ENCODE data around the gene S100A7A. TPM values are rescaled to one million over a fixed set of nuclear protein-coding genes. Genes with fewer than 3 reads are reported as not detected.

S100A7A gene
- total and polyA plus RNA-seq, 2 of the 8 experiments (the other 6 are each of a cell fraction or from before 2014, with no cell fraction given), result not detected

DNA sequence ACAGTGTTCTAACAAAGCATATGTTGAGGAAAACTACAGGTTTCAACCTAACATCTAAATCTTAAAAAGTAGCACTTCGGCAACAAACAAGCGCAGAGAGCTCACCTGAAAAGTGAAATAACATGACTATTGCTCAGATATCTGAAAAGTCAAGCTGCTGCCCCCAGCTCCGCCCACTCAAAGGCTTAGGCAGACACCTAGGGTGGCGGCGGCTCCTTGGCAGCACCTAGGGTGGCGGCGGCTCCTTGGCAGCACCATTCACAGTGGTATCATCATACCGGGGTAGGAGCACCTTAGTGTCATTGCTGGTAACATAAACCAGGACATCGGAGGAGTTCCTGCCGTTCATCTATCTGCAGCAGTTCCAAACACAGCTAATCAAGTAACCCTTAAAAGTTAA, 36.7 kb upstream of the S100A7A start (continued):
- TF ChIP-seq, protein P1, sequence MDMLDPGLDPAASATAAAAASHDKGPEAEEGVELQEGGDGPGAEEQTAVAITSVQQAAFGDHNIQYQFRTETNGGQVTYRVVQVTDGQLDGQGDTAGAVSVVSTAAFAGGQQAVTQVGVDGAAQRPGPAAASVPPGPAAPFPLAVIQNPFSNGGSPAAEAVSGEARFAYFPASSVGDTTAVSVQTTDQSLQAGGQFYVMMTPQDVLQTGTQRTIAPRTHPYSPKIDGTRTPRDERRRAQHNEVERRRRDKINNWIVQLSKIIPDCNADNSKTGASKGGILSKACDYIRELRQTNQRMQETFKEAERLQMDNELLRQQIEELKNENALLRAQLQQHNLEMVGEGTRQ (IDR thresholded peaks at IDR 0.05; ENCODE audit: low read length), result no peak
- no peak for TF ChIP-seq SP4 (IDR thresholded peaks at IDR 0.05; ENCODE audit: low read length)
- no peak for TF ChIP-seq SIRT6 (IDR thresholded peaks at IDR 0.05; ENCODE audit: low read length)
- TF ChIP-seq TCF12 (IDR thresholded peaks at IDR 0.05; ENCODE audit: low read depth, low read length), result no peak
- no peak for TF ChIP-seq ZNF274 (IDR thresholded peaks at IDR 0.05; ENCODE audit: borderline replicate concordance, extremely low read depth, low read length)
- no peak for TF ChIP-seq SAP30 (IDR thresholded peaks at IDR 0.05; ENCODE audit: insufficient read depth, insufficient replicate concordance, low read length)
